Hematopoietic multipotent progenitor cell treated with erythropoietin and hydrocortisone succinate and interleukin-3 and kit ligand, for 6 days (in vitro differentiated cells): ENCODE measurements around the gene VHLL.
A peak's percentile ranks its signal among the peaks of the same experiment; 100 is the strongest.
"Not testable (repeated sequence)": the region's sequence is repeated elsewhere in the genome, so short reads cannot be mapped to it uniquely, and the experiment has no call there.

Source experiments
- DNase-seq: peaks from one replicate; pipeline ENCODE4 v3.0.0-alpha.2; 2015

VHLL gene

GRCh38 chr1:156298852-156299357 lies at the start of gene VHLL:
TSS of gene VHLL (minus strand) at chr1:156299307. CDS start at chr1:156299189, 118 bp downstream.
- DNase-seq, result no peak

DNA sequence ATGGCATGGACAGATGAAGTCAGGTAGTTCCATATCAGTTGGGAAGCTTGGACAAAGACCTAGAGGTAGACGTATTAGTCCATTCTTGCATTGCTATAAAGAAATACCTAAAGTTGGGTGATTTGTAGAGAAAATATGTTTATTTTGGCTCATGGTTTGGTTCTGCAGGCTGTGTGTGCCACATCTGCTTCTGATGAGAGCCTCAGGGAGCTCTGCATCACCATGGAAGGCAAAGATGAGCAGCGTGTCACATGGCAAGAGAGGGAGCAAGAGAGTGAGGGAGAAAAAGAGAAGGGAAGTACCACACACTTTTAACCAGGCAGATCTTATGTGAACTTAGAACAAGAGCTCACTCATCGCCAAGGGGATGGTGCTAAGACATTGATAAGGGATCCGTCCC lies 48.2 kb upstream of the VHLL start:
- no peak for DNase-seq

GRCh38 chr1:156346636-156347035 lies 47.5 kb upstream of the VHLL start:
- DNase-seq, result no peak

DNA sequence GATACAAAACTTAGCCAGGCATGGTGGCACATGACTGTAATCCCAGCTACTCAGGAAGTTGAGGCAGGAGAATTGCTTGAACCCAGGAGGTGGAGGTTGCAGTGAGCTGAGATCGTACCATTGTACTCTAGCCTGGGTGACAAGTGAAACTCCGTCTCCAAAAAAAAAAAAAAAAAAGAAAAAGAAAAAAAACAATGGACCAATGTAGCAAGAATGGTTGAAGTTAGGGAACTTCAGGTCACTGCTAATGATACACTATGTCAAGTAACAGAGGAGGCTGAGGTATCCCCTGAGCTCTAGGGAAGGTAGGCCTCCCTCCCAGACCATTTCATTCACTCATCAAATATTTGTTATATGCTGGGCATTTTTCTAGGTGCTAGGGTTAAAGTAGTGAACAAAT lies 46.9 kb upstream of the VHLL start:
- not testable (repeated sequence) for DNase-seq

DNA sequence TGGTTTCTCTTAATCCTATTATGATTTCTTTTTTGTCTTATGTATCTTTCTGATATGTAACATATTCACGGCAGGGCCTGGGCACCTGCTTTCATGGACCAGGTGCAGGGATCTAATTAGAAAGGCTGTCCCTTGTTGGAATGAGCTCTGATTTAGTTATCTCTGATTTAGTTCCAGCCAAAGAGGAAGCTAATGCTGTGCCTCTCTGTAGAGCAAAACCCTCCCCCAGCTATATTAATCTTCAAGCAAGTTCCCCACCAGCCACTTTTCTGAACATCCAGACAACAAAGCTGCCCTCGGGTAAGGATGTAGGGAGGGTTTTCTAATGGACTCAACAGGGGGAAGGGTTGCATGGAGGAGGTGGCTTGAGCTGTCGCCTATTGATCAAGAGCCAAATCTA lies 45.3 kb upstream of the VHLL start:
- no peak for DNase-seq

DNA sequence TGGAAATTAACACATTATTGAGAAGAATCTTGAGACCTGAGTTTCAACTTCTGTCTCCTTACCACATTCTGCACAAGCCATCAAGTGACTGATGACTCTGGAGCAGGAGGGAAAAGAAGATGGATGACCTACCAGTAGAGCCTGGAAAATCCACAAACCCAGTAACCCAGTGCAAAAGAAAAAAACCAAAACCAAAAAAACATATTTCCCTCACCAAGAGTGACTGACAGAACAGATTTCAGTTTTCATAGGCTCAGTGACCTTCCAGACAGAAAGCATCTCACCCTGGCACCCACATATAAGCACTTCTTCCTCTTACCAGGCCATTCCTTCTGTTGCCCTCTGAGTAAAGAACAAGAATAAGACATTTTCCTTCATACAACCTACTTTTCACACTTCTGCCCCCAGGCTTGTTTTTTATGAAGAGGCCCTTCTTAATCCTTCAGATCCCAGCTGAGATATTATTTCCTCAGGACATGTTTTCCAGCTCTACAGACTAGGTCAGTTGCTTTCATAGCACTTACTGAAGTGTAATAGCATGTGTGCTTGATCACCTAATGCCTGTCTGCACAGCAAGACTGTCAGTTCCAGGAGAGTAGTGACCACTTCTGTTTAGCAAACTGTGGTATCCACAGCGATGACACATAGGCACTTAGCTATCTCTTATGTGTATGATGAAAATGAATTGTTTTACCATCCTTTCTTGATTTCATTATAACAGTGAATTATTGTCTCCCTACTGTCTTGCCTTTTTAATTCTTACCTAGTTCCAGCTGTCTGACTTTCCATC lies 43.3 kb upstream of the VHLL start:
- DNase-seq, result no peak

DNA sequence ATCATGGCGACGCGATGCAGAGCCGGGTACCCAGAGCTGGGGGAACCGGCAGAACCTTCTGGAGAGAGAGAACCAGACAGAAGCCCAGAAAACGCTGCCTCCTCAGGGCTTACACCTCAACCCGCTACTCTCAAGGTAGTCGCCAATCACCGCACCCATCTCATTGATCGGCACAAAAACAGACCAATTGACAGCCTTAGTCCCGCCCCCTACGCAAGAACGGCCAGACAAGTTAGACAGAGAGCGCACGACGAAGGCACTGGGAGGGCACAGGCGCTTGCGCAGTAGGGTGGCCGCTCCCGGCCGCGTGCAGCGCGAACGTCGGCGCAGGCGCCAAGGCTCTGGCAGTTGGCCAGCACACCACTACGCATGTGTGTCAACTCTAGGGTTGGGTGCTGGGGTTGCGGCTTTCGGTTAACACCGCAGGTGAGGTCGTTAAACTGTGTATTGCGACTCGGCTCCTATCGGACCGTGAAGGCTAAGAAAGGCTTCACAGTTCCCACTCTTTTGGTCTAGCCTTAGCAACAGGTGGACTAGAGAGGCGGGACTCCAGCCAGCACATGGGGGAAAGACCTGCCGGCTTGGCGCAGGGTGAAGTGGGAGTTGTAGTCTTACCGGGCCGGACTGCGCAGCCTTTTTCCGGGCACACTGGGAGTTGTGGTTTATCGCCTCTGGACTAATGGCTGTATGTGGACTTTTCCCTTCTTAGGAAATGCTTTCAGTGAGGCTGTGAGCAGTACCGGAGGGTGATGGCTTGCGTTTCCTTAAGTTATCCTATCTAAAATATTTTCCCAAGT lies 39.3 kb upstream of the VHLL start, which contains the start of the genes CCT3 and TSACC:
Gene CCT3, minus strand, starts transcription at position 113 of the 797 bp plus-strand sequence. Its CDS starts 108 bp downstream, at position 5.
Gene TSACC, plus strand, starts transcription at position 347 of the 797 bp plus-strand sequence. CDS start 1,232 bp downstream, outside the sequence.
- peak; percentile 100 for DNase-seq

DNA sequence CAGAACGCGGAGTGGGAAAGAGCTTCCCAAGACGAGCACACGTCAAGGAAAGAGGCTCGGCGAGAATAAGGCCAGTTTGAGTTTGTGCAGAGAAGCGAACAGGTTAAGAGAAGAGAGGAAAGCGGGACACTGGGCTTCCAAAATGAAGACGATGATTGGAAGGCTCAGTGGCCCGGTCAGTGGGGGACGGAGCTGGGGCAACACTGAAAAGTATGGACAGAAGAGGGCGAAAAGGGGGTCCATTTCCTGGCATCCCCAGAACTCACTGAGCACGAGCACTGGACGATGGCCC lies 38.7 kb upstream of the VHLL start:
- DNase-seq, result no peak

DNA sequence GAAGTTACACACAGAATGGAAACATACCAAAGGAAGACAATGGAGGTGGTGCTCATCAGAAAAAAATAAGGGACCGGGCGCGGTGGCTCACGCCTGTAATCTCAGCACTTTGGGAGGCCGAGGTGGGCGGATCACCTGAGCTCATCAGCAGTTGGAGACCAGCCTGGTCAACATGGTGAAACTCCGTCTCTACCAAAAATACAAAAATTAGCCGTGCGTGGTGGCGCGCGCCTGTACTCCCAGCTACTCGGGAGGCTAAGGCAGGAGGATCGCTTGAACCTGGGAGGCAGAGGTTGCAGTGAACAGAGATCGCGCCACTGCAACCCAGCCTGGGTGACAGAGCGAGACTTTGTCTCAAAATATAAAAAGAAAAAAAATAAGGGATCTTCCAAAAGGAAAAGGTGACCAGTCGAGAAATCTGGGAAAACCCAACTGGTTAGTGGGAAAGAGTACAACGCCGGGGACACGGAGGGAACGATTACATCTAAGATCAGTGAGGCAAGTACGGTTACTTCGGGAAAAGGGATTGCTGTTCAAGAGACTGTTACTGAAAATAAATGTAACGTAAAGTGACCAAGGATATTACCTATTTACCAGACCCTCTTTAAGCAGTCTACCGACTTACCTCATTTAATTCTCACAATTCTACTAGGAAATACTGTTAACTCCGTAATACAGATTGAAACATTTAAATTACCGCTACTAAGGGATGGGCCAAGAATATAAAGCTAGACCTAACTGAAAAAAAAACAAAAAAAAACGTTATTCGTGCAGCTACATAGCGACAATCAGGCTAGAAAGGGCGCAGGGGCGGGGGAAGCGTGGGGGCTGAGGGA lies 38.2 kb upstream of the VHLL start:
- no peak for DNase-seq

DNA sequence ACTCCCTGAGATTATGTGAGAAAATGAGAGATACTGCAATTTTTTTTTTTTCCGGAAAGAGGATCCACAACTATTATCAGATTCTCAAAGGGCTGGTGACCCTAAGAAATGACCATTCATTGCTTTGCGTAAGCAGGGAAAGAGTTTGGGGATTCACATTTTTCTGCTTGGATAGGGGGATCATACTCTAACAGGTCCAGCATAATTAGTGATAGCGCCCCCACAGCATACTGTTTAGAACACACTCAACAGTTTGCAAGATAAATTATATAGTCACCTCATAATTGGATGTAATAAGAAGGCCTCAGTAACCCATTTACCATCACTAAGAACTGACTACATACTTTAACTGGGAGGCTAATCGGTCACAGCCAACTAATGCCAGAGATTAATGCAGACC lies 37.1 kb upstream of the VHLL start:
- DNase-seq, result peak; percentile 79

DNA sequence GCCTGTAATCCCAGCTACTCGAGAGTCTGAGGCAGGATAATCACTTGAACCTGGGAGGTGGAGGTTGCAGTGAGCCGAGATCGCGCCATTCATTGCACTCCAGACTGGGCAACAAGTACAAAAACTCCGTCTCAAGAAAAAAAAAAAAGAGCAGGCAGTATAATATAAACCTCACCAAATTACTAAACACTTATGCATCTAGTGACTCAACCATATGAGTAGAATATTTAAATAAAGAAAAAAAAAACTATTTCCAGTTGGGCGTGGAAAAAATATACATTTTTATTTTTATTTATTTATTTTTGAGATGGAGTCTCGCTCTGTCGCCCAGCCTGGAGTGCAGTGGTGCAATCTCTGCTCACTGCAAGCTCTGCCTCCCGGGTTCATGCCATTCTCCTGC lies 24.1 kb upstream of the VHLL start:
- DNase-seq, result not testable (repeated sequence)

- DNase-seq, result no peak
Measured at GRCh38 chr1:156320560-156320959, 21.5 kb upstream of the VHLL start.

DNA sequence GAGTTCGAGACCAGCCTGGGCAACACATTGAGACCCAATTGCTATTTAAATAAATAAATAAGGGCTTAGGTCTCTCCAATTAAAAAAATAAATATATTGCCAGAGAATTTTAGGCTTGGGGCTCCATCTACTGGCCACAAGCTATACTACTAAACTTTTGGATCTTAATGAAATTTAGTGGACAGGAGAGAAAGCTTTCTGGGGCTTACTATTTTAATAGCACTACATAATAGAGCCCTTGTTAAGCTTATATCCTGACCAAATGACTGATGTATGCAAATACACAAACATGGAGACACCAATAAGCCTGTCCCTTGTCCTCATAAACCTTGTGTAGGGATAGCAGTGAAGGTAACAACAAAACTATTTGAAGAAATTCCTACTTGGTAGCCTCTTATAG lies 20.6 kb upstream of the VHLL start:
- DNase-seq, result peak; percentile 67

GRCh38 chr1:156316909-156317308 lies 17.8 kb upstream of the VHLL start:
- DNase-seq, result no peak

GRCh38 chr1:156310962-156311361 lies 11.9 kb upstream of the VHLL start:
- peak; percentile 23 for DNase-seq

DNA sequence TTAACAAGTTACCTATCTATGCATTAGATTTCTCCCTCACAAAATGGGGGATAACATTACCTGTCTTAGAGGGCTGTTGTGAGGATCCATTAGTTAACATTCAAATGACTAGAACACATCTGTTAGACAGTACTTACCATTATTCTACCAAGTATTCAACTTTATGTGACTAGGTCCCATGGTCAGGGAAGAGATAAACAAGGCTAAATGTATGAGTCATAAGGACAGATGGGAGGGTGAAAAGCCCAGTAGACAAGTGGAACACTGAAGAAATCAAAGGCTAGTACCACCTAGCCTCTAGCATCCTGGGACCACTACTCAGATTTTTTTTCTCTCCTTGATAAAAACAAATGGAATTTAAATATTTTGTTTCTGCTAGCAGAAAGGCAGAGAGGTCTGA lies 9.0 kb upstream of the VHLL start:
- no peak for DNase-seq

GRCh38 chr1:156305215-156305614 lies 6.1 kb upstream of the VHLL start:
- DNase-seq, result no peak

DNA sequence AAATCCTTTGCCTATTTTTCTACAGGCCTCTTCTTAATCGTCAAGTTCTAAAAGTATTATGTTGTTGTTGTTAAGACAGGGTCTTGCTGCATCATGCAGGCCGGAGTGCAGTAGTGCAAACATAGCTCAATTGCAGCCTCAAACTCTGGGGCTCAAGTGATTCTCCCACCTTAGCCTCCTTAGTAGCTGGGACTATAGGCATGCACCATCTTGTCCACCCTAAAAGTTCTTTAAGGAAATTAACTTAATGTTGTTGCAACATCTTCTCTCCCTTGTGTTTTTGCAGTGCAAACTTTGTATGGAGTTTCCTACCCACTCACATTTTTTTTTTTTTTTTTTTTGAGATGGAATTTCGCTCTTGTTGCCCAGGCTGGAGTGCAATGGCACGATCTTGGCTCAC lies 4.1 kb upstream of the VHLL start:
- no peak for DNase-seq

- peak; percentile 87 for DNase-seq
Measured at GRCh38 chr1:156295391-156295947, 3.6 kb downstream of the VHLL start, which contains the start of gene GLMP. TSS of gene GLMP (minus strand) at chr1:156295679. CDS start at chr1:156295645, 34 bp downstream.

- DNase-seq, result no peak
Measured at GRCh38 chr1:156293895-156294294, 5.2 kb downstream of the VHLL start.

DNA sequence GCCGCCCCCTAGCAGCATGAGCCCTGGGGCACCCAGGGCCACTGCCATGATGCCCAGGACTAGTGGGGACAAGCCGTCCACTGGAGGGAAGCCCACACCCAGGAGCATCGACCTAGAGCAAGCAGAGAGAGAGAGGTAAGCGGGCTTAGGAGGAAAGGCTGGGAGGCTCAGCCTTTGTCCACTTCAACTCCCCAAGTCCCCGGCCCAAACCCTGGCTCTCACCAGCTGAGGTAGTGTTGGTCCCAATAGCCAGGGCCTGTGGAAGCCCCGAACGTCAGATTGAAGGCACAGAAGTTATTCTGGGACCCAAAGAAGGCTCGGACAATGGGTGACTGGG lies 6.0 kb downstream of the VHLL start:
- DNase-seq, result no peak

DNA sequence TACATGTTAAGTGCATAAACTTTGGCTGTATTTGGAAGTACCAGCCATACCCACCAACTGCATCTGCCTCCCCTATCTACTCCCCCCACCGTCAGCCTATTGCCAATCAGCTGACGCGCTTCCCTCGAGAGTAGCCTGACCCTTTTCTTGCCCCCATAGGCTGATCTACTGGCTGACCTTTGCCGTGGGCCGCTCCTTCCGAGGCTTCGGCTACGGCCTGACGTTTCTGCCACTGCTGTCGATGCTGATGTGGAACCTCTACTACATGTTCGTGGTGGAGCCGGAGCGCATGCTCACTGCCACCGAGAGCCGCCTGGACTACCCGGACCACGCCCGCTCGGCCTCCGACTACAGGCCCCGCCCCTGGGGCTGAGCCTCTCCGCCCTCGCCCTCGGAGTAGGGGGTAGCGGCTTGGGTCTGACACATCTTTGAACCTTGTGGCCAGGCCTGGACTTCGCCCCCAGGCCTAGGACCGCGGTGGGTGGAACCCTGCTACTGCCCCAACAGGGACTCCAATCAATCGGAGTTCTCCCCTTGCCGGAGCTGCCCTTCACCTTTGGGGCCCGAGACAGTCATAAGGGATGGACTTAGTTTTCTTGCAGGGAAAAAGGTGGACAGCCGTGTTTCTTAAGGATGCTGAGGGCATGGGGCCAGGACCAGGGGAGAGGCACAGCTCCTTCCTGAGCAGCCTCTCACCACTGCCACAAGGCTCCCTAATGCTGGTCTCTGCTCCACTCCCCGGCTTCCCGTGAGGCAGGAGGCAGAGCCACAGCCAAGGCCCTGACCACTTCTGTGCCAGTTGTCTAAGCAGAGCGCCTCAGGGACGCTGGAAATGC lies 7.7 kb downstream of the VHLL start:
- peak; percentile 91 for DNase-seq
